ENCODE measurements around the gene MLLT1.
"Not testable (repeated sequence)": the region's sequence is repeated elsewhere in the genome, so short reads cannot be mapped to it uniquely, and the experiment has no call there.

Gene MLLT1

DNA sequence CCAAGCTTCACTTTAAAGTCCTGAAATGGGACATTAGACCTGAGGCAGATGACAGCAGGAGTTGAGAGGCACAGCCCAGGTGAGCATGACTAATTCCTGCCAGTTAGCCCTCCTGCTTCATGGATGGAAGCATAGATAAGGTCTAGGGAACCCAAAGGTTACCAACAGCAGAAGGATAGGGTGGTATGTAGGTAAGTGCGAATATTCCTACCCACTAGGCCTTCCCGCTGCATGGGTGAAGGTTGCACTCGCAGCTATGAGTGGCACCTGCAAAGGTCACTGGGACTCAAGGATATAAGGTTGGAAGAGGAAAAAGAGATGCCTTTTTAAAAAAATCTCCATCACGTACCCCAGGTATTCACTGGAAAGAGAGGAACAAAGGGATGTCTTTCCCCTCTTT lies 12.2 kb upstream of the MLLT1 start:
- H3K4me3 ChIP-seq (ENCODE audit: low read length) = no peak overlapping the region
- H3K9ac ChIP-seq (ENCODE audit: low read length) = no peak overlapping the region
- H3K4me1 ChIP-seq (ENCODE audit: low read length) = no peaks in the 10 kb centered on the region
- peaks cover 30% of the 10 kb centered on the region for H3K9me3 ChIP-seq (ENCODE audit: insufficient read depth, low read length)
- H3K79me2 ChIP-seq (ENCODE audit: low read length) = no peaks in the 10 kb centered on the region
- TF ChIP-seq, protein P1, sequence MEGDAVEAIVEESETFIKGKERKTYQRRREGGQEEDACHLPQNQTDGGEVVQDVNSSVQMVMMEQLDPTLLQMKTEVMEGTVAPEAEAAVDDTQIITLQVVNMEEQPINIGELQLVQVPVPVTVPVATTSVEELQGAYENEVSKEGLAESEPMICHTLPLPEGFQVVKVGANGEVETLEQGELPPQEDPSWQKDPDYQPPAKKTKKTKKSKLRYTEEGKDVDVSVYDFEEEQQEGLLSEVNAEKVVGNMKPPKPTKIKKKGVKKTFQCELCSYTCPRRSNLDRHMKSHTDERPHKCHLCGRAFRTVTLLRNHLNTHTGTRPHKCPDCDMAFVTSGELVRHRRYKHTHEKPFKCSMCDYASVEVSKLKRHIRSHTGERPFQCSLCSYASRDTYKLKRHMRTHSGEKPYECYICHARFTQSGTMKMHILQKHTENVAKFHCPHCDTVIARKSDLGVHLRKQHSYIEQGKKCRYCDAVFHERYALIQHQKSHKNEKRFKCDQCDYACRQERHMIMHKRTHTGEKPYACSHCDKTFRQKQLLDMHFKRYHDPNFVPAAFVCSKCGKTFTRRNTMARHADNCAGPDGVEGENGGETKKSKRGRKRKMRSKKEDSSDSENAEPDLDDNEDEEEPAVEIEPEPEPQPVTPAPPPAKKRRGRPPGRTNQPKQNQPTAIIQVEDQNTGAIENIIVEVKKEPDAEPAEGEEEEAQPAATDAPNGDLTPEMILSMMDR (IDR thresholded peaks at IDR 0.05; ENCODE audit: low read depth, low read length) = no peak
- TF ChIP-seq EZH2phosphoT487 (IDR thresholded peaks at IDR 0.05; ENCODE audit: low read depth) = no peak
- no peak overlapping the region for H3K27ac ChIP-seq (ENCODE audit: low read length)
- no peak overlapping the region for H3K4me2 ChIP-seq (ENCODE audit: low read length)
- H4K20me1 ChIP-seq (ENCODE audit: insufficient read depth, low read length) = no peaks in the 10 kb centered on the region
- peaks cover 3% of the 10 kb centered on the region for H3K36me3 ChIP-seq (replicated peaks; ENCODE audit: low read depth, low read length)
- H3K27me3 ChIP-seq (ENCODE audit: low read depth, low read length) = peaks cover 6% of the 10 kb centered on the region; the same call in 1 of the 2 replicates
- H2AFZ ChIP-seq (ENCODE audit: low read depth, low read length) = no peak overlapping the region

DNA sequence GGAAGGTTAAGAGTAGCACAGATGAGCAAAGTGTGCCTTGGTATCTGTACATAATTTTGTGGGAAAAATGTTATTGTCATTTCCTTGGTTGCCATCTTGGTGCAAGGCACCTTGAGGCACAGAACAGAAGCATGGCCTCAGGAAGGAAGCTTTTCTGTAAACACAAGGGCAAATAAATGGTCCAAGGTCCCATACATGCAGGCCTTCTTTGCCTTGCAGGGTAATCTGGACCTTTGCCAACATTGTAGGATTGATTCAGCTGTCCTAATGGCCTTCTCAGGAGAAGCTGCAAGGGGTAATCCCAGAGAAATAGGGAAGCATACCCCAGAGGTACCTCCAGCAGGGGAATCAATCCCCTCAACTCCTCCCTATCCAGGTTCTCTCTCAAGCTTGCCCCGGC lies 9.0 kb upstream of the MLLT1 start:
- Histone ChIP-seq H3K4me2 (ENCODE audit: low read length) (no peak overlapping the region), H3K4me1 (ENCODE audit: low read length) (no peaks in the 10 kb centered on the region), H3K27me3 (ENCODE audit: low read depth, low read length) (no peaks in the 10 kb centered on the region), H3K36me3 (replicated peaks; ENCODE audit: low read depth, low read length) (peaks cover 5% of the 10 kb centered on the region), H3K27ac (ENCODE audit: low read length) (no peak overlapping the region), H3K9me3 (ENCODE audit: insufficient read depth, low read length) (peaks cover 45% of the 10 kb centered on the region), H3K9ac (ENCODE audit: low read length) (no peak overlapping the region), H3K4me3 (ENCODE audit: low read length) (no peak overlapping the region), H4K20me1 (ENCODE audit: insufficient read depth, low read length) (no peaks in the 10 kb centered on the region), H3K79me2 (ENCODE audit: low read length) (no peaks in the 10 kb centered on the region), H2AFZ (ENCODE audit: low read depth, low read length) (no peak overlapping the region)
- TF ChIP-seq, protein P1 (IDR thresholded peaks at IDR 0.05; ENCODE audit: low read depth, low read length) = no peak
- TF ChIP-seq EZH2phosphoT487 (IDR thresholded peaks at IDR 0.05; ENCODE audit: low read depth) = no peak

DNA sequence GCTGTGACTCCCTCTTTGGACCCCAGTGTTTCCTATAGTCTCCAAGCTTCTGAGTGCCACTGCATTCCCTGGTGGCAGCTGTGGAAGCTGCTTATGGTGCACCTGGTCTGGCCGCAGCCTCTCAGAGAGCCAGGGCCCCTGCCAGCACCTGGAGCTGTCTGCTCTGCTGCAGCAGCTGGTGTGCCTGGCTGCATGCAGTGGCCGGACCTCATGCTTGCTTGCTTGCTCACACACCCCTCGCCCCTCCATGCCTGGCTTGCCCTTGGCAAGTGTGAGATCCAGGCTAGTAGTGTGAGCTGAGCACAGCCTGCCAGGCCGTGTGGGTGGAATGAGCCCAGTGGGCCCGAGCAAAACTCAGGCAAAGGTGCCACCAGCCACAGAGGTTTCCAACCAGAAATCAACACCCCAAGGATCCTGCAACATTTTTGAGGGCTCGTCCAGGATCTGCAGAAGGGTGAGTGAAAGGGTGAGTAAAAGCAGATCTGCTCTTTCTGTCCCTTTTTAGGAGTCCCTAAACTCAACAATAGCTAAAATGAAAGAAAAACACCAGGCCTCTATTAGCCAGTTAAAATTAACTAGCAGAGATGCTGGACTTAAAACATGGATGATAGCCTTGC lies 7.6 kb upstream of the MLLT1 start:
- TF ChIP-seq, protein P1 (IDR thresholded peaks at IDR 0.05; ENCODE audit: low read depth, low read length) = no peak
- no peak for TF ChIP-seq EZH2phosphoT487 (IDR thresholded peaks at IDR 0.05; ENCODE audit: low read depth)
- H3K9me3 ChIP-seq (ENCODE audit: insufficient read depth, low read length) = peaks cover 41% of the 10 kb centered on the region
- H3K27ac ChIP-seq (ENCODE audit: low read length) = no peak overlapping the region
- no peak overlapping the region for H3K4me3 ChIP-seq (ENCODE audit: low read length)
- no peaks in the 10 kb centered on the region for H3K4me1 ChIP-seq (ENCODE audit: low read length)
- no peaks in the 10 kb centered on the region for H3K79me2 ChIP-seq (ENCODE audit: low read length)
- no peaks in the 10 kb centered on the region for H3K27me3 ChIP-seq (ENCODE audit: low read depth, low read length)
- H3K9ac ChIP-seq (ENCODE audit: low read length) = no peak overlapping the region
- no peak overlapping the region for H3K4me2 ChIP-seq (ENCODE audit: low read length)
- no peaks in the 10 kb centered on the region for H4K20me1 ChIP-seq (ENCODE audit: insufficient read depth, low read length)
- peaks cover 5% of the 10 kb centered on the region for H3K36me3 ChIP-seq (replicated peaks; ENCODE audit: low read depth, low read length)
- H2AFZ ChIP-seq (ENCODE audit: low read depth, low read length) = no peak overlapping the region

DNA sequence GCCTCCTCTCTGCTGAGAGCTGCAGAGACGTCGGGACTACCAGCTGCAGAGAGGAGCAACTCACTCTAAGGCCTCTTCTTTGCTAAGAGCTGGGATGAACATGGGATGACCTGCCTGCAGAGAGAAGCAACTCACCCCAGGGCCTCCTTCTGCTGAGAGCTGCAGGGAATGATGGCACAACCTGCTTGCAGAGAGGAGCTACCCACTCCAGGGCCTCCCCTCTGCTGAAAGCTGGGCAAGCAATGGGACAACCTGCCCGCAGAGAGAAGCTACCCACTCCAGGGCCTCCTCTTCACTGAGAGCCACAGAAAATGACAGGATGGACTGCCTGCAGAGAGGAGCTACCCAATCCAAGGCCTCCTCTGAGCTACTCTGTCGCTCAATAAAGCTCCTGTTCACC lies 6.9 kb upstream of the MLLT1 start:
- Histone ChIP-seq H3K27me3 (ENCODE audit: low read depth, low read length) (no peaks in the 10 kb centered on the region), H2AFZ (ENCODE audit: low read depth, low read length) (no peak overlapping the region), H3K4me1 (ENCODE audit: low read length) (no peaks in the 10 kb centered on the region), H3K4me3 (ENCODE audit: low read length) (no peak overlapping the region), H3K9me3 (ENCODE audit: insufficient read depth, low read length) (peaks cover 34% of the 10 kb centered on the region), H3K4me2 (ENCODE audit: low read length) (no peak overlapping the region), H3K27ac (ENCODE audit: low read length) (no peak overlapping the region), H3K36me3 (replicated peaks; ENCODE audit: low read depth, low read length) (peaks cover 5% of the 10 kb centered on the region), H4K20me1 (ENCODE audit: insufficient read depth, low read length) (no peaks in the 10 kb centered on the region), H3K9ac (ENCODE audit: low read length) (no peak overlapping the region), H3K79me2 (ENCODE audit: low read length) (no peaks in the 10 kb centered on the region)
- TF ChIP-seq, protein P1 (IDR thresholded peaks at IDR 0.05; ENCODE audit: low read depth, low read length) = no peak
- no peak for TF ChIP-seq EZH2phosphoT487 (IDR thresholded peaks at IDR 0.05; ENCODE audit: low read depth)

DNA sequence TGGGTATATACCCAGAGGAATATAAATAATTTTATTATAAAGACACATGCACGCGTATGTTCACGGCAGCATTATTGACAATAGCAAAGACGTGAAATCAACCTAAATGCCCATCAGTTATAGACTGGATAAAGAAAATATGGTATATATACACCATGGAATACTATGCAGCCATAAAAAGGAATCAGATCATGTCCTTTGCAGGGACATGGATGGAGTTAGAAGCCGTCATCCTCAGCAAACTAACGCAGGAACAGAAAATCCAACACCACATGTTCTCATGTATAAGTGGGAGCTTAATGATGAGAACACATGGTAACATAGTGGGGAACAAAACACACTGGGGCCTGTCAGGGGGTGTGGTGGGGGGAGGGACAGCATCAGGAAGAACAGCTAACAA lies 2.6 kb upstream of the MLLT1 start:
- H2AFZ ChIP-seq (ENCODE audit: low read depth, low read length); H3K4me2 ChIP-seq (ENCODE audit: low read length); H3K4me3 ChIP-seq (ENCODE audit: low read length); H3K9ac ChIP-seq (ENCODE audit: low read length); H3K27ac ChIP-seq (ENCODE audit: low read length); H3K27me3 ChIP-seq (ENCODE audit: low read depth, low read length); H3K36me3 ChIP-seq (replicated peaks; ENCODE audit: low read depth, low read length): not testable (repeated sequence)
- Histone ChIP-seq H3K9me3 (ENCODE audit: insufficient read depth, low read length) (peaks cover 21% of the 10 kb centered on the region), H4K20me1 (ENCODE audit: insufficient read depth, low read length) (peaks cover 13% of the 10 kb centered on the region), H3K4me1 (ENCODE audit: low read length) (peaks cover 15% of the 10 kb centered on the region), H3K79me2 (ENCODE audit: low read length) (peaks cover 21% of the 10 kb centered on the region)
